SK-N-SH treated with all-trans-retinoic acid at 6 μM for 48 hours (cell line): ENCODE measurements around the gene FGFBP2.

Experiments used
- ATAC-seq: fragments of 200-7000 bp; cut with Tn5 transposase; 3 replicates; pipeline ENCODE4 v1.9.1; 2020; ENCODE audit warnings: mild to moderate bottlenecking, moderate library complexity
- ARNTL ChIP-seq: fragments of 450-650 bp; formaldehyde crosslinking; IDR thresholded peaks from 2 replicates; pipeline ENCODE4 v1.5.0; 2020; ENCODE audit warnings: low read depth, mild to moderate bottlenecking, moderate library complexity, borderline replicate concordance
- BACH2 ChIP-seq: fragments of 250-450 bp; sonication (Bioruptor Pico); IDR thresholded peaks from 2 replicates; pipeline ENCODE4 v1.9.0; 2021; ENCODE audit warnings: mild to moderate bottlenecking, borderline replicate concordance
- CSDC2 ChIP-seq: fragments of 250-450 bp; sonication (Bioruptor Pico); IDR thresholded peaks from 2 replicates; pipeline ENCODE4 v1.5.0; 2020; ENCODE audit warnings: mild to moderate bottlenecking, moderate library complexity
- CSRNP3 ChIP-seq: fragments of 250-450 bp; sonication (Bioruptor Pico); IDR thresholded peaks from 2 replicates; pipeline ENCODE4 v1.5.1; 2021; ENCODE audit warnings: mild to moderate bottlenecking, moderate library complexity
- ESRRG ChIP-seq: fragments of 250-450 bp; sonication (Bioruptor Pico); IDR thresholded peaks from 2 replicates; pipeline ENCODE4 v1.6.1; 2021; ENCODE audit warnings: mild to moderate bottlenecking
- ISL1 ChIP-seq: fragments of 250-450 bp; sonication (Bioruptor Pico); IDR thresholded peaks from 2 replicates; pipeline ENCODE4 v2.1.2; 2022; ENCODE audit warnings: mild to moderate bottlenecking, moderate library complexity
- OSR1 ChIP-seq: fragments of 250-450 bp; sonication (Bioruptor Pico); IDR thresholded peaks from 2 replicates; pipeline ENCODE4 v1.8.0; 2022; ENCODE audit warnings: moderate library complexity, mild to moderate bottlenecking, inconsistent platforms
- POU6F1 ChIP-seq: fragments of 250-450 bp; sonication (Bioruptor Pico); IDR thresholded peaks from 2 replicates; pipeline ENCODE4 v1.8.0; 2021; ENCODE audit warnings: low read depth, mild to moderate bottlenecking, moderate library complexity, borderline replicate concordance
- PPARA ChIP-seq: fragments of 250-450 bp; sonication (Bioruptor Pico); IDR thresholded peaks from 2 replicates; pipeline ENCODE4 v1.5.0; 2020; ENCODE audit warnings: mild to moderate bottlenecking, borderline replicate concordance
- RARB ChIP-seq: fragments of 250-450 bp; sonication (Bioruptor Pico); IDR thresholded peaks from 2 replicates; pipeline ENCODE4 v1.8.0; 2021; ENCODE audit warnings: mild to moderate bottlenecking, moderate library complexity
- SNAI2 ChIP-seq: fragments of 250-450 bp; sonication (Bioruptor Pico); IDR thresholded peaks from 2 replicates; pipeline ENCODE4 v1.5.0; 2020; ENCODE audit warnings: mild to moderate bottlenecking, moderate library complexity
- TCF4 ChIP-seq: fragments of 250-450 bp; sonication (Bioruptor Pico); IDR thresholded peaks from 2 replicates; pipeline ENCODE4 v1.8.0; 2021; ENCODE audit warnings: mild to moderate bottlenecking, moderate library complexity, borderline replicate concordance
- TOX ChIP-seq: fragments of 250-450 bp; sonication (Bioruptor Pico); IDR thresholded peaks from 2 replicates; pipeline ENCODE4 v1.8.0; 2021; ENCODE audit warnings: mild to moderate bottlenecking, moderate library complexity, borderline replicate concordance
- TSHZ2 ChIP-seq: fragments of 250-450 bp; sonication (Bioruptor Pico); IDR thresholded peaks from 2 replicates; pipeline ENCODE4 v1.5.0; 2020; ENCODE audit warnings: mild to moderate bottlenecking, moderate library complexity
- ZC3H10 ChIP-seq: fragments of 250-450 bp; sonication (Bioruptor Pico); IDR thresholded peaks from 2 replicates; pipeline ENCODE4 v1.5.1; 2021; ENCODE audit warnings: mild to moderate bottlenecking, moderate library complexity
- ZFP3 ChIP-seq: fragments of 250-450 bp; sonication (Bioruptor Pico); IDR thresholded peaks from 2 replicates; pipeline ENCODE4 v1.5.0; 2020; ENCODE audit warnings: mild to moderate bottlenecking, moderate library complexity
- ZFP30 ChIP-seq: fragments of 450-650 bp; formaldehyde crosslinking; IDR thresholded peaks from 2 replicates; pipeline ENCODE4 v1.5.0; 2022; ENCODE audit warnings: mild to moderate bottlenecking, moderate library complexity
- ZNF70 ChIP-seq: fragments of 450-650 bp; formaldehyde crosslinking; IDR thresholded peaks from 2 replicates; pipeline ENCODE4 v1.5.0; 2020; ENCODE audit warnings: mild to moderate bottlenecking, moderate library complexity
- ZNF8 ChIP-seq: fragments of 450-650 bp; formaldehyde crosslinking; IDR thresholded peaks from 2 replicates; pipeline ENCODE4 v1.5.0; 2020; ENCODE audit warnings: mild to moderate bottlenecking, moderate library complexity
- TF ChIP-seq, protein P1 (sequence below): fragments of 250-450 bp; sonication (Bioruptor Pico); IDR thresholded peaks from 2 replicates; pipeline ENCODE4 v1.5.1; 2020; ENCODE audit warnings: low read depth, mild to moderate bottlenecking, moderate library complexity
- TF ChIP-seq, protein P2 (sequence below): fragments of 250-450 bp; sonication (Bioruptor Pico); IDR thresholded peaks from 2 replicates; pipeline ENCODE4 v1.8.0; 2020; ENCODE audit warnings: mild to moderate bottlenecking, moderate library complexity, borderline replicate concordance

FGFBP2 gene

DNA sequence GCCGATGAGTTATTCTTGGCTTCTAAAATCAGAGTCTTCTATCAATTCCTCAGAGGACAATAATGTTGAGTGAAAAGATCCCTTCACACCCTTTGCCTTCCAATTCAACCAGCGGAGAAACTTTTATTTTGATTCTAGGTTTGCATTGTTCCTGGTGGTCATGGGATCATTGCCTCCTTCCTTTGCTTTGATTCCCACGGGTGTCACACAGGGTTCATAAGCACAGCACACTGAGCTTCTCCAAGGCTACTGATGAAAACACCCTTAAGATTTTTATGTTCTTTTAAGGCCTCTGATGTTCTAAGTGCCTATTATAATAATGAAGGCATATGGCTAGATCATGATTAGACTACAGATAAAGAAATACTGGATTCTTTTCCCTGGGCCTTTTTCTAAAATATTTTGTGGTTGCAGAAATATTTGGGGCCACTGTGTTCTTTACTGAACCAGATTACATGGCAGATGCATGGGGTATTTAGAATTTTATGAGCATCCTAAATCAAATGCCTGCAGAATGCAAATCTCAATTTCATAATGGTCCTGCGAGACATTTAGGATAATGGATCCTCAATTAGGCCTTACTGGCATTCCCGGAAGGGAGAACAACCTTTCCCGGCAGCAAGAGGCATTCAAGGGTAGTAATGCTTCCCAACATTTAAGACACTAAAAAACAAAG is 43.9 kb upstream of the FGFBP2 start:
- peak; percentile 41 for ATAC-seq
- TF ChIP-seq ZNF8 (CRISPR knock-in tag), result no peak
- no peak for TF ChIP-seq TCF4 (CRISPR knock-in tag)
- TF ChIP-seq ISL1, result peak; percentile 64; the same call in 1 of the 2 replicates

GRCh38 chr4:16005676-16006075 is 42.7 kb upstream of the FGFBP2 start:
- TF ChIP-seq RARB (CRISPR knock-in tag) (no peak), PPARA (CRISPR knock-in tag) (no peak)
- TF ChIP-seq, protein P1, sequence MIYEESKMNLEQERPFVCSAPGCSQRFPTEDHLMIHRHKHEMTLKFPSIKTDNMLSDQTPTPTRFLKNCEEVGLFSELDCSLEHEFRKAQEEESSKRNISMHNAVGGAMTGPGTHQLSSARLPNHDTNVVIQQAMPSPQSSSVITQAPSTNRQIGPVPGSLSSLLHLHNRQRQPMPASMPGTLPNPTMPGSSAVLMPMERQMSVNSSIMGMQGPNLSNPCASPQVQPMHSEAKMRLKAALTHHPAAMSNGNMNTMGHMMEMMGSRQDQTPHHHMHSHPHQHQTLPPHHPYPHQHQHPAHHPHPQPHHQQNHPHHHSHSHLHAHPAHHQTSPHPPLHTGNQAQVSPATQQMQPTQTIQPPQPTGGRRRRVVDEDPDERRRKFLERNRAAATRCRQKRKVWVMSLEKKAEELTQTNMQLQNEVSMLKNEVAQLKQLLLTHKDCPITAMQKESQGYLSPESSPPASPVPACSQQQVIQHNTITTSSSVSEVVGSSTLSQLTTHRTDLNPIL (CRISPR knock-in tag), result no peak
- no peak for ATAC-seq

DNA sequence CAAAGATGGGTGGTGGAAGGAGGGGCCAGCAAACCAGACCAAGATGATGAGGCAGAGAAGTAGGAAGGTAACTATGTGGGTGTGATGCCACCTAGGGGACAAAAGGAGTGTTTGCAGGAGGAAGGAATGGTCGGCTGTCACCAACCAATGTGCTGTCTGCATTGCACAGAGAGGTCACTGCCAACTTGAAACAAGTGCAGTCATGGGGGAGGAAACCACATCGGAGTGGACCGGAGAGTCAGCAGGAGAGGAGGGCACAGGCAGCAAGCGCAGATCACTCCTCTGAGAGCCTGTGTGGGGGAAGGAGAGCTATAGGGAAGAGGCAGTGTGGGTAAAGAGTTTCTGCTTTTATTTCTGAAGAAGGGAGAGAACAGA is 38.5 kb upstream of the FGFBP2 start:
- ATAC-seq, result peak; percentile 99
- TF ChIP-seq ZC3H10 (CRISPR knock-in tag), result no peak

DNA sequence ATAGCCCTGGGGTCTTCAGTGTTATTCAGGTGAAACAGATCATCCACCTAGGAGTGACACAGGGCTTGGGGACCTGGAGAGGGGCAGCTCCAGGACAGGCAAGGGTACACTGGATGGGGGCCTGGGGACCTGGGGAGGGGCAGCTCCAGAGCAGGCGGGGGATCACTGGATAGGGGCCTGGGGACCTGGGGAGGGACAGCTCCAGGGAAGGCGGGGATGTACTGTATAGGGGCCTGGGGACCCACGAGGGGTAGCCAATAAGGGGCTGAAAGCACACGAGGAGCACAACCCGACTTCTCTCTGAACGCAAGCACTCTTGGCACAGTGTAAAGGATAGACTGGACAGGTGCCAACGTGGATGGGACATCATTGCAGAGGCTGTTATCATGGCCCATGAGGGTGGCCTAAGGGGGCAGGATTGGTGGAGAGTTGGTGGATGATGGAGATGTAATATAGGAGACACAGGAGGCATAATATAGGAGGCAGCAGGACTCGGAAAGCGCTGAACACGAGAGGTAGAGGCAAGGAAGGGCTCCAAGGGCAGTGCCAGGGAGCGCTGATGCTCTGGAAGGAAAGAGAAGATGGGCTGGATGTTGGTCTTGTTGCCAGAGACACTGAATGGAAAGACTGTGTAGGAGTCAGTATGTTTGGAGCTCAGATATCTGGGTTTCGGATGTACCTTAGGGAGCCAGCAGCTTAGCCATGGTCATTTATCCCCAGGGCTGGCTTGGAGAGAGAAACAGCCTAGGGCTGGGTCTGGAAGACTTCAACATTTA is 37.9 kb upstream of the FGFBP2 start:
- 0 out of 2 replicates have a peak, but pooled peaks have one; percentile 28 for TF ChIP-seq TSHZ2 (CRISPR knock-in tag)
- TF ChIP-seq RARB (CRISPR knock-in tag), result no peak
- TF ChIP-seq, all 23 proteins: peak for 1
- ATAC-seq, result peak; percentile 11; the same call in 2 of the 3 replicates

DNA sequence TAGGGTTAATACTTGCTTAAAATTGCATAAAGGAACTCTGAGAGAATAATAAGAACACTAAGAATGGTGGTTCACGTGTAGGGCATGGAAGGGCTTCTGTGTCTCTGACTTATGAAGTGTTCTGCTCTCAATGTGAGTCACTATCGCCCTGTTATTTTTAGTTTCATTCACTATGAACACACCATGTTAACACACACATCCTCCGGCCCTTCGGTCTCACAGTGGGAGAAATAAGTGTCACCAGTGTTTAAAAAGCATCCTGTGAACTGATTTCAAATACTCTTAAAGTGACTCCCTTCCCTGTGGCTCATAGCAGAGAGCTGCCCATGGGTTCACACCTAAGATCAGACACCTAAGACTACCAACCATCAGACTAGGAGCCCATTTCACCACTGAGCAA is 33.8 kb upstream of the FGFBP2 start:
- no peak for TF ChIP-seq ZC3H10 (CRISPR knock-in tag)
- no peak for TF ChIP-seq CSRNP3 (CRISPR knock-in tag)
- TF ChIP-seq, protein P2, sequence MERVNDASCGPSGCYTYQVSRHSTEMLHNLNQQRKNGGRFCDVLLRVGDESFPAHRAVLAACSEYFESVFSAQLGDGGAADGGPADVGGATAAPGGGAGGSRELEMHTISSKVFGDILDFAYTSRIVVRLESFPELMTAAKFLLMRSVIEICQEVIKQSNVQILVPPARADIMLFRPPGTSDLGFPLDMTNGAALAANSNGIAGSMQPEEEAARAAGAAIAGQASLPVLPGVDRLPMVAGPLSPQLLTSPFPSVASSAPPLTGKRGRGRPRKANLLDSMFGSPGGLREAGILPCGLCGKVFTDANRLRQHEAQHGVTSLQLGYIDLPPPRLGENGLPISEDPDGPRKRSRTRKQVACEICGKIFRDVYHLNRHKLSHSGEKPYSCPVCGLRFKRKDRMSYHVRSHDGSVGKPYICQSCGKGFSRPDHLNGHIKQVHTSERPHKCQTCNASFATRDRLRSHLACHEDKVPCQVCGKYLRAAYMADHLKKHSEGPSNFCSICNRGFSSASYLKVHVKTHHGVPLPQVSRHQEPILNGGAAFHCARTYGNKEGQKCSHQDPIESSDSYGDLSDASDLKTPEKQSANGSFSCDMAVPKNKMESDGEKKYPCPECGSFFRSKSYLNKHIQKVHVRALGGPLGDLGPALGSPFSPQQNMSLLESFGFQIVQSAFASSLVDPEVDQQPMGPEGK (CRISPR knock-in tag), result no peak
- TF ChIP-seq ZFP30 (CRISPR knock-in tag), result no peak
- TF ChIP-seq ISL1, result no peak
- TF ChIP-seq RARB (CRISPR knock-in tag), result no peak
- TF ChIP-seq POU6F1 (CRISPR knock-in tag), result no peak
- no peak for TF ChIP-seq OSR1 (CRISPR knock-in tag)
- TF ChIP-seq ZFP3 (CRISPR knock-in tag), result no peak
- TF ChIP-seq ARNTL, result no peak
- TF ChIP-seq ESRRG (CRISPR knock-in tag), result no peak
- TF ChIP-seq SNAI2 (CRISPR knock-in tag), result no peak
- no peak for TF ChIP-seq BACH2 (CRISPR knock-in tag)
- TF ChIP-seq PPARA (CRISPR knock-in tag), result no peak
- no peak for TF ChIP-seq TCF4 (CRISPR knock-in tag)
- no peak for TF ChIP-seq CSDC2 (CRISPR knock-in tag)
- TF ChIP-seq ZNF8 (CRISPR knock-in tag), result no peak
- no peak for TF ChIP-seq ZNF70 (CRISPR knock-in tag)
- no peak for TF ChIP-seq TSHZ2 (CRISPR knock-in tag)
- no peak for TF ChIP-seq TOX (CRISPR knock-in tag)
- ATAC-seq, result no peak
